Karpas-422 (cell line): ENCODE results near the gene EGFL7. TPM values are rescaled to one million over a fixed set of nuclear protein-coding genes. Genes with fewer than 3 reads are reported as not detected.

Experiments used
- DNase-seq: peaks from one replicate; pipeline ENCODE4 v3.0.0-alpha.2; 2015
- H2AFZ ChIP-seq: fragments of 200-600 bp; sonication (generic); 2 replicates; pipeline ENCODE4 v1.6.1; 2014; ENCODE audit warnings: antibody characterized with exemption, low read length, mixed read lengths
- H3K27ac ChIP-seq: fragments of 200-600 bp; sonication (generic); 2 replicates; pipeline ENCODE4 v1.5.1; 2014; ENCODE audit warnings: mild to moderate bottlenecking, low read length, moderate library complexity
- H3K27me3 ChIP-seq: fragments of 200-600 bp; sonication (generic); 2 replicates; pipeline ENCODE4 v1.6.1; 2014; ENCODE audit warnings: low read length, mixed read lengths
- H3K36me3 ChIP-seq: fragments of 200-600 bp; sonication (generic); 2 replicates; pipeline ENCODE4 v1.6.1; 2014; ENCODE audit warnings: low read length, mixed read lengths; ENCODE audit not compliant: insufficient read depth
- H3K4me1 ChIP-seq: fragments of 200-600 bp; sonication (generic); 2 replicates; pipeline ENCODE4 v1.6.1; 2014; ENCODE audit warnings: mild to moderate bottlenecking, low read length, mixed read lengths
- H3K4me2 ChIP-seq: fragments of 200-600 bp; sonication (generic); 2 replicates; pipeline ENCODE4 v1.6.1; 2014; ENCODE audit warnings: low read length, low read depth, mild to moderate bottlenecking; ENCODE audit not compliant: poor library complexity, severe bottlenecking
- H3K4me3 ChIP-seq: fragments of 200-600 bp; sonication (generic); 2 replicates; pipeline ENCODE4 v1.5.1; 2014; ENCODE audit warnings: mild to moderate bottlenecking, antibody characterized with exemption, low read length, mixed read lengths
- H3K79me2 ChIP-seq: fragments of 200-600 bp; sonication (generic); 2 replicates; pipeline ENCODE4 v1.6.1; 2014; ENCODE audit warnings: mild to moderate bottlenecking, low read length, mixed read lengths
- H3K9ac ChIP-seq: fragments of 200-600 bp; sonication (generic); 2 replicates; pipeline ENCODE4 v1.6.0; 2014; ENCODE audit warnings: low read length
- H3K9me2 ChIP-seq: fragments of 200-600 bp; sonication (generic), shearing (Covaris generic); replicated peaks from 2 replicates; pipeline ENCODE4 v1.6.0; 2014; ENCODE audit warnings: mild to moderate bottlenecking, low read length, moderate library complexity; ENCODE audit not compliant: insufficient read depth
- H3K9me3 ChIP-seq: fragments of 300-700, 200-600 bp; sonication (generic); 2 replicates; pipeline ENCODE4 v1.6.1; 2014; ENCODE audit warnings: low read length, mixed read lengths
- H4K20me1 ChIP-seq: fragments of 200-600 bp; sonication (generic); 2 replicates; pipeline ENCODE4 v1.6.1; 2014; ENCODE audit warnings: mild to moderate bottlenecking, antibody characterized with exemption, low read length, low read depth; ENCODE audit not compliant: insufficient read depth
- total RNA-seq: library from RNA; depleted of rRNA; stranded (reverse); fragments of >200 nt; shearing (Covaris generic); gene quantifications from 2 replicates; pipeline ENCODE4 v1.2.3, GENCODE V29; 2014; ENCODE audit warnings: low replicate concordance

EGFL7 gene
- total RNA-seq, 1 experiment from 2014 or later, result not detected

DNA sequence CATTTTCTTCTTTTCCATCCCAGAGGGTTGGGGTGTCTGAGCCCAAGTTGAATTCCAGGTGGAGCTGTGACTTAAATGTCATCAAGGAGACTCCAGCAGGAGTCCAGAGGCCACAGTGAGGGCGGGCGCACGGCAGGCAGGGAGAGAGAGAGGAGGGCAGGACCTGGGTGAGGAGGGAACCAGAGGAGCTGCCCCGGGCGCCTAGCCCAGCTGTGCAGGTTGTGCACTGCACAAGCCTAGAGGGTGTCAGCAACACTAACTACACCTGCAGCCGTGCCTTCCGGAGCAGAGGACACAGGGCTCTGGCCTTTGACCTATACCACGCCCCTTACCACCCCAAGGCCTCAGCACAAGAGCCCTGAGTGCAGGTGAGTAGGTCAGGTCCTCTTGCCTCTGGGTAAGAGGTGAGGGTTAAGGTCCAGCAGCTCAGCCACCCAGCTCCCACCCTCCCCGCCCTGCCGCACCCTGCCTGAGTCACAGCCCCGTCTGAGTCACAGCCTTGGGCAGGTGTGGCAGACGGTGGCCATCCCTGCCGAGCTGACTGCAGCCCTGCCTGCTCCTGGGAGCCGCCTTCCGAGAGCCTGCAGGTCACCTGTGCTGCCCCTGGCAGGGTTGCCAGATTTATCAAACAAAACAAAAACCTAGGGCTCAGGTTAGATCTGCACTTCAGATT, 30.9 kb downstream of the EGFL7 start:
- Histone ChIP-seq H3K27me3 (no peaks in the 10 kb centered on the region), H3K4me1 (no peaks in the 10 kb centered on the region), H3K9me3 (no peaks in the 10 kb centered on the region), H2AFZ (no peak overlapping the region), H3K27ac (no peak overlapping the region), H4K20me1 (no peaks in the 10 kb centered on the region; the same call in 1 of the 2 replicates), H3K79me2 (no peaks in the 10 kb centered on the region), H3K9ac (no peak overlapping the region), H3K36me3 (no peaks in the 10 kb centered on the region), H3K4me2 (no peak overlapping the region), H3K9me2 (no peaks in the 10 kb centered on the region), H3K4me3 (no peak overlapping the region)
- no peak for DNase-seq

DNA sequence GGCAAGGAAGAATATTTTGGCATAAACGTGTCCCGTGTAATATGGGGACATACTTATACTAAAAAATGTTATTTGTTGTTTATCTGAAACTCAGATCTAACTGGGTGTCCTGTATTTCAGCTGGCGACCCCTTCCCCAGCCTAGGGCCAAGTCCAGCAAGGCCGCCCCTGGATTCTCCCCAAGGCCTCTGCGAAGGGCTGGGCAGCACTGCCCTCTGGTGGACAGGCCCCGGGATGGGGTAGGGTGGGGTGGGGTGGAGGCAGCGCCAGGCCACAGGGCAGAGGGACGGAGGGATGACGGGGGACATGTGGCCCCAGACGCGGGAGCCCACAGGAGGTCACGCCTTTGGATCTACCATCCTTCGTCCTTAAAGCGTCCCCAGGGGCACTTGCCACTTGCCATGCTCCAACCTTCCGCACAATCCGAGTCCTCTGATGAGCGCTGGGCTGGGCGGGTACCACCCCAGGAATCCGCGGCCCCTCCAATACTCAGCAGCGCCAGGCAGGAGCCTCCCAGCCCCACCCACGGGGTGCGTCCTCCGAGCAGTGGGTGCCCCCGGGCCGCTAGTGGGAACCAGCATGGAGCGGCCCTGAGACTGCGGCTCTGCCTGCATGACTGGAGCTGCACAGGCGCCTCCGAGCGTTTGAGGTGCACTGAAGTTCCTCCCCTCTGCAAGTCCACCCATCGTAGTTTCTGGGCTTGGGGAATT, 31.6 kb downstream of the EGFL7 start:
- Histone ChIP-seq H3K9me2 (no peaks in the 10 kb centered on the region), H3K27me3 (no peaks in the 10 kb centered on the region), H3K79me2 (no peaks in the 10 kb centered on the region), H3K9ac (no peak overlapping the region), H3K27ac (no peak overlapping the region), H3K9me3 (no peaks in the 10 kb centered on the region), H2AFZ (no peak overlapping the region), H3K4me1 (no peaks in the 10 kb centered on the region), H4K20me1 (no peaks in the 10 kb centered on the region; the same call in 1 of the 2 replicates), H3K36me3 (no peaks in the 10 kb centered on the region), H3K4me3 (no peak overlapping the region), H3K4me2 (no peak overlapping the region)
- peak; percentile 71 for DNase-seq

DNA sequence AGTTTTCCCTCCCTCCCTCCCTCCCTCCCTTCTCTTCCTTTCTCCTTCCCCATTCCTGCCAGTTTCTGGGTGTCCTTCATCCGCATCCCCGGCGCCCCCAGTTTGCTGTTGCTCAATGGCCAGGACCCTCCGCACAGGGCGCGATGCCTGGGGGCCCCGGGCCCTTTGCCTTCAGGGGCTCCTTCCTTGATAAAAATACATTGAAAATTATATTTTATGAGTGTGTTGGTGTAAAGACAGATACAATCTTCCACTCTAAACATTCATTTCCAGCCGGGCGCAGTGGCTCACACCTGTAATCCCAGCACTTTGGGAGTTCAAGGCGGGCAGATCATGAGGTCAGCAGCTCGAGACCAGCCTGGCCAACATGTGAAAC, 32.1 kb downstream of the EGFL7 start:
- H3K4me2 ChIP-seq, result no peak overlapping the region
- no peak overlapping the region for H3K27ac ChIP-seq
- H3K36me3 ChIP-seq, result no peaks in the 10 kb centered on the region
- no peaks in the 10 kb centered on the region for H3K79me2 ChIP-seq
- H3K4me1 ChIP-seq, result no peaks in the 10 kb centered on the region
- H2AFZ ChIP-seq, result no peak overlapping the region
- H3K4me3 ChIP-seq, result no peak overlapping the region
- H3K9me2 ChIP-seq, result no peaks in the 10 kb centered on the region
- no peaks in the 10 kb centered on the region; the same call in 1 of the 2 replicates for H4K20me1 ChIP-seq
- H3K9ac ChIP-seq, result no peak overlapping the region
- no peaks in the 10 kb centered on the region for H3K9me3 ChIP-seq
- H3K27me3 ChIP-seq, result no peaks in the 10 kb centered on the region
- no peak for DNase-seq

DNA sequence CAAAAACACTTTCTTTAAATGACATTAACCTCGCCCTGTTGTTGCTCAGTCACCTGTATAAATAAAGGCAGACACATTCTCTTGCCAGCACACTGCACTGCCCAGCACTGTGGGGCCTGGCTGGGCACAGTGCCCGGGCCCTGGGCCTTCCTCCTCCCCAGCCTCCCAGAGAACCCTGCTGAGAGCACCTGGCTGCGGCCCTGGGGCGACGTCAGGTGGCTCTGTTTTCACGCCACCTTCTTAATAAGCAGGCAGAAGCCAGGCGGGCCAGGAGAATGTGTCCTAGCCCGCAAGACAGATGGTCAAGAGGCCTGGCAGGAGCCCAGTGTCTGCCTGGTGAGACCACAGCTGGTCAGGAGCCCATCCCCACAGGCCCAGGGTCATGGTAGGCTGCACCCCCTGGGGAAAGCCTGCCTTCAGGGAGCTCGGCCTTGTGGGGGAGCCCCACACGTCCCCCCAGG, 32.7 kb downstream of the EGFL7 start:
- Histone ChIP-seq H3K4me3 (no peak overlapping the region), H3K9ac (no peak overlapping the region), H3K9me3 (no peaks in the 10 kb centered on the region), H3K9me2 (no peaks in the 10 kb centered on the region), H3K27ac (no peak overlapping the region), H4K20me1 (no peaks in the 10 kb centered on the region; the same call in 1 of the 2 replicates), H3K79me2 (no peaks in the 10 kb centered on the region), H2AFZ (no peak overlapping the region), H3K36me3 (no peaks in the 10 kb centered on the region), H3K4me1 (no peaks in the 10 kb centered on the region), H3K27me3 (no peaks in the 10 kb centered on the region), H3K4me2 (no peak overlapping the region)
- no peak for DNase-seq

DNA sequence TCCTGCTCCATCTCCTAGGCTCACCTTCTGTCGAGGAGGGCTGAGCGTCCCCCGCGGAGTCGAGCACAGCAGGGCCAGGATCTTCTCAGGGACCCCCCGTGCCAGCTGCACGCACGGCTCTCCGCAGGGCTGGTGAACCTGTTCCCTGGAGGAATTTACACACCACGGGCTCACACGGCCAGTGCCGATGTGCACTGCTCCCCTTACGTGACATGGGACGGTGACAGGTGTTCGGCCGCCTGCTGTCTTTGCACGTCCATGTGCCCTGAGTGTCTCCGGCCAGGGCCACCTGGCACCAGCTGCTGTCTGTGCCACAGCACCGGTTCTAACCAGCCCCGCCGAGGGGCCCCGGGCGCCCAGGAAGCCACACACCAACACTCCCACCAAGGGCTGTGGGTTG, 33.2 kb downstream of the EGFL7 start:
- Histone ChIP-seq H3K9me2 (no peaks in the 10 kb centered on the region), H3K4me1 (no peaks in the 10 kb centered on the region), H3K27me3 (no peaks in the 10 kb centered on the region), H3K27ac (no peak overlapping the region), H4K20me1 (no peaks in the 10 kb centered on the region; the same call in 1 of the 2 replicates), H3K79me2 (no peaks in the 10 kb centered on the region), H3K9me3 (no peaks in the 10 kb centered on the region), H3K4me3 (no peak overlapping the region), H3K9ac (no peak overlapping the region), H2AFZ (no peak overlapping the region), H3K36me3 (no peaks in the 10 kb centered on the region), H3K4me2 (no peak overlapping the region)
- no peak for DNase-seq

DNA sequence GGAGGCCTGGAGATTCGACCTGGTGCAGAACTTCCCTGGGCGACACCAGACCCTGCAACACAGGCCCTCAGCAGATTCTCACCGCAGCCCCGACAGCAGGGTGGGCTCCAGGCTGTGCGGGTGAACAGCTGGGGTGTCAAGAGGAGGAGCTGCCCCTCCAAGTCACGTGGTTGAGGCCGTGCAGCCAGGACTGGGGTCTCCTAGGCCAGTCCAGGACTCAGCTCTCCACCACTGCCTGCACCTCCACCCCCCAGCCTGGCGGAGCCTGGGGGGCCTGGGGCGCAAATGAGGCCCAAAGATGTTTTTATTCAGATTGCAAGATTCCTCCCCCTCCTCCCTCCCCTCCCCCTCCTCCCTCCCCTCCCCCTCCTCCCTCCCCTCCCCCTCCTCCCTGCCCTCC, 33.8 kb downstream of the EGFL7 start:
- H3K9me2 ChIP-seq, result no peaks in the 10 kb centered on the region
- H2AFZ ChIP-seq, result no peak overlapping the region
- no peak overlapping the region for H3K27ac ChIP-seq
- no peaks in the 10 kb centered on the region for H3K27me3 ChIP-seq
- no peak for DNase-seq
- H4K20me1 ChIP-seq, result no peaks in the 10 kb centered on the region; the same call in 1 of the 2 replicates
- no peak overlapping the region for H3K9ac ChIP-seq
- H3K9me3 ChIP-seq, result no peaks in the 10 kb centered on the region
- no peaks in the 10 kb centered on the region for H3K36me3 ChIP-seq
- no peak overlapping the region for H3K4me3 ChIP-seq
- no peaks in the 10 kb centered on the region for H3K4me1 ChIP-seq
- H3K79me2 ChIP-seq, result no peaks in the 10 kb centered on the region
- H3K4me2 ChIP-seq, result no peak overlapping the region

DNA sequence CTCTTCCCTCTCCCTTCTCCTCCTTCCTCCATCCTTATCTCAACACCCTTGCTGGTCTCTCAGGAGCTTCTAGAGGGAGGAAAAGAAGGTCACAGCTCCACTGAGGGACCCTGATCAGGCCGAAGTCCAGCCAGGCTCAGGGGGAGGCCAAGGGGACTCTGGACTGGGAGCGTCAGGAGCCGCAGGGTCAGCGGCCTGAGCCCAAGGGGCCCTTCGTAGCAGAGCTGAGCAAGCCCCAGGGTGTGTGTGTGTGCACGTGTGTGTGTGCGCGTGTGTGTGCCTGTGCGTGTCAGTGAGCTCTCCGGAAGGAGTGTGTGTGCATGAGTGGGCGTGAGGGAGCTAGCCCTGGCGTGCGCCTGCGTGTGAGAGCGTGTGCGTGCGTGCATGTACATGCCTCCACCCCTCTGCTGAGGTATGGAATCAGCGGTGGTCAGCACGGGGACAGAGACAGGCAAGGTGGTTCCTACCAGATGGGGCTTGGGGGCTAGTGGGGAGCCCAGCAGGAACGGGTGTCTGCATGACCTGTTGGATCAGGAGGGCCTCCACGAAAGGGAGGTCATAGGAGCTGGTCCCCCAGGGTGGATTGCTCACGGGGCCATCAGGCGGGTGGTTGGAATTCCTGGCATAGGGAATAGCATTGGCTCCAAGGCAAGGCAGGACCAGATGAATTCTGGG, 34.6 kb downstream of the EGFL7 start:
- H3K4me3 ChIP-seq, result no peak overlapping the region

DNA sequence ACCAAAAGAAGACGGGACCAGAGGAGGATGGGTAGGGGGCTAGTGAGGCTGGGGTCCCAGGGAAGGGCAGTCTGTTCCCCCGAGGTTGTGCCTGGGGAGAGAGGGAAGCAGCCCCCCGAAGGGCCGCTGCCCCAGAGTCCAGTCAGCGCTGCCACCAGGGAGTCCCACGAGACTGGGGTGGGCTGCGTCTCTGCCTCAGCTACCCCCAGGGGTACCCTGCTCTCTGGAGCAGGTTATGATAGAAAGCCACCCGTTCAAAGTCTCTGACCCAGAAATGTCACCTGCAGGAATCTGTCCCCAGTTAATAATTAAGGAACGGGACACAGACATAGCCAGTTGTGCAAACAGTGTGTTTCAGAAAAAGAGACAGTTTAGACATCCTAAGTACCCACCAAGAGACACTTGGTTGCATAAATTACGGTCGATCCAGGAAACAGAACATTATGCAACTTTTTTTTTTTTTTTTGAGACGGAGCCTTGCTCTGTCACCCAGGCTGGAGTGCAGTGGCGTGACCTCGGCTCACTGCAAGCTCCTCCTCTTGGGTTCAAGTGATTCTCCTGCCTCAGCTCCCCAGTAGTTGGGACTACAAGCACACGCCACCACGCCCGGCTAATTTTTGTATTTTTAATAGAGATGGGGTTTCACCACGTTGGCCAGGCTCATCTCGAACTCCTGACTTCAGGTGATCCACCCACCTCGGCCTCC, 35.3 kb downstream of the EGFL7 start:
- Histone ChIP-seq H4K20me1 (no peaks in the 10 kb centered on the region; the same call in 1 of the 2 replicates), H3K36me3 (no peaks in the 10 kb centered on the region), H3K4me1 (no peaks in the 10 kb centered on the region), H3K79me2 (no peaks in the 10 kb centered on the region), H3K9ac (no peak overlapping the region), H3K27me3 (no peaks in the 10 kb centered on the region), H2AFZ (no peak overlapping the region), H3K9me3 (no peaks in the 10 kb centered on the region), H3K4me3 (no peak overlapping the region), H3K9me2 (no peaks in the 10 kb centered on the region), H3K27ac (no peak overlapping the region), H3K4me2 (no peak overlapping the region)
- DNase-seq, result no peak

More for the DNA sequence above, 34.6 kb downstream of the EGFL7 start:
- Histone ChIP-seq H3K4me1 (no peaks in the 10 kb centered on the region), H3K79me2 (no peaks in the 10 kb centered on the region), H4K20me1 (no peaks in the 10 kb centered on the region; the same call in 1 of the 2 replicates), H3K9ac (no peak overlapping the region), H3K27me3 (no peaks in the 10 kb centered on the region), H3K36me3 (no peaks in the 10 kb centered on the region), H3K27ac (no peak overlapping the region), H3K9me2 (no peaks in the 10 kb centered on the region), H3K4me2 (no peak overlapping the region), H2AFZ (no peak overlapping the region), H3K9me3 (no peaks in the 10 kb centered on the region)
- no peak for DNase-seq
